Posterior cingulate gyrus (tissue), 11 donors: ENCODE measurements around the gene ANO1.
A peak's percentile ranks its signal among the peaks of the same experiment; 100 is the strongest.

Source experiments
- DNase-seq, 10 donors: peaks; one replicate each; pipeline versions ENCODE4 v3.0.0 to v3.0.0-alpha.2; 2020 to 2021; ENCODE audit warnings: mixed read lengths in 3 of 10
- intact Hi-C: fragments of 100-400 bp; cut with DNase I; formaldehyde crosslinking; loops from one replicate; pipeline ENCODE4 v1.15.1; 2023

ANO1 gene

GRCh38 chr11:70109903-70110302 lies 31.8 kb downstream of the ANO1 start:
- intact Hi-C loops = no loop called here
- no peak for DNase-seq

- intact Hi-C loops = no loop called here
- peak in 1 of 10 donors; percentile 74 for DNase-seq
Measured at GRCh38 chr11:70110538-70111055, 32.5 kb downstream of the ANO1 start.

- intact Hi-C loops = no loop called here
- peak in 1 of 10 donors; percentile 62 for DNase-seq
Measured at GRCh38 chr11:70111269-70112016, 33.3 kb downstream of the ANO1 start.

GRCh38 chr11:70112017-70112434 lies 33.9 kb downstream of the ANO1 start:
- DNase-seq = peak in 1 of 10 donors; percentile 52
- intact Hi-C loops = no loop called here

GRCh38 chr11:70113801-70114200 lies 35.7 kb downstream of the ANO1 start:
- DNase-seq = peak in 1 of 10 donors; percentile 6
- intact Hi-C loops = no loop called here

GRCh38 chr11:70115778-70116177 lies 37.7 kb downstream of the ANO1 start:
- no peak for DNase-seq
- intact Hi-C loops = no loop called here

- intact Hi-C loops = no loop called here
Measured at GRCh38 chr11:70116386-70117065, 38.4 kb downstream of the ANO1 start.

GRCh38 chr11:70117567-70118145 lies 39.5 kb downstream of the ANO1 start:
- DNase-seq = no peak
- intact Hi-C loops = no loop called here

More at GRCh38 chr11:70116386-70117065, 38.4 kb downstream of the ANO1 start:
- peak in 1 of 10 donors; percentile 2 for DNase-seq

GRCh38 chr11:70118642-70119041 lies 40.5 kb downstream of the ANO1 start:
- intact Hi-C loops = no loop called here
- no peak for DNase-seq

GRCh38 chr11:70119502-70119901 lies 41.4 kb downstream of the ANO1 start:
- intact Hi-C loops = no loop called here
- no peak for DNase-seq

GRCh38 chr11:70120674-70121073 lies 42.6 kb downstream of the ANO1 start:
- intact Hi-C loops = no loop called here
- peak in 1 of 10 donors; percentile 4 for DNase-seq

- intact Hi-C loops = no loop called here
- DNase-seq = peak in 1 of 10 donors; percentile 6
Measured at GRCh38 chr11:70122490-70123198, 44.5 kb downstream of the ANO1 start.

- intact Hi-C loops = no loop called here
- DNase-seq = no peak
Measured at GRCh38 chr11:70123711-70124110, 45.6 kb downstream of the ANO1 start.

- peak in 1 of 10 donors; percentile 22 for DNase-seq
- intact Hi-C loops = no loop called here
Measured at GRCh38 chr11:70124321-70125000, 46.3 kb downstream of the ANO1 start.

GRCh38 chr11:70126494-70126893 lies 48.4 kb downstream of the ANO1 start:
- DNase-seq = peak in 1 of 10 donors; percentile 11
- intact Hi-C loops = no loop called here

- intact Hi-C loops = no loop called here
- no peak for DNase-seq
Measured at GRCh38 chr11:70127653-70128434, 49.7 kb downstream of the ANO1 start.

GRCh38 chr11:70128435-70128906 lies 50.4 kb downstream of the ANO1 start:
- intact Hi-C loops = no loop called here
- no peak for DNase-seq

- DNase-seq = no peak
- intact Hi-C loops = no loop called here
Measured at GRCh38 chr11:70129051-70129592, 51.0 kb downstream of the ANO1 start.

- intact Hi-C loops = no loop called here
- no peak for DNase-seq
Measured at GRCh38 chr11:70130636-70131035, 52.5 kb downstream of the ANO1 start.
